ENCODE data around the gene KCNQ5. TPM values are rescaled to one million over a fixed set of nuclear protein-coding genes. Genes with fewer than 3 reads are reported as not detected.

Gene KCNQ5
- total RNA-seq, 1 experiment from 2014 or later, result 2.0 TPM

- H3K36me3 Mint-ChIP-seq, result no peaks in the 10 kb centered on the region
- H3K27ac Mint-ChIP-seq, result no peak overlapping the region
- TF ChIP-seq, protein P1, sequence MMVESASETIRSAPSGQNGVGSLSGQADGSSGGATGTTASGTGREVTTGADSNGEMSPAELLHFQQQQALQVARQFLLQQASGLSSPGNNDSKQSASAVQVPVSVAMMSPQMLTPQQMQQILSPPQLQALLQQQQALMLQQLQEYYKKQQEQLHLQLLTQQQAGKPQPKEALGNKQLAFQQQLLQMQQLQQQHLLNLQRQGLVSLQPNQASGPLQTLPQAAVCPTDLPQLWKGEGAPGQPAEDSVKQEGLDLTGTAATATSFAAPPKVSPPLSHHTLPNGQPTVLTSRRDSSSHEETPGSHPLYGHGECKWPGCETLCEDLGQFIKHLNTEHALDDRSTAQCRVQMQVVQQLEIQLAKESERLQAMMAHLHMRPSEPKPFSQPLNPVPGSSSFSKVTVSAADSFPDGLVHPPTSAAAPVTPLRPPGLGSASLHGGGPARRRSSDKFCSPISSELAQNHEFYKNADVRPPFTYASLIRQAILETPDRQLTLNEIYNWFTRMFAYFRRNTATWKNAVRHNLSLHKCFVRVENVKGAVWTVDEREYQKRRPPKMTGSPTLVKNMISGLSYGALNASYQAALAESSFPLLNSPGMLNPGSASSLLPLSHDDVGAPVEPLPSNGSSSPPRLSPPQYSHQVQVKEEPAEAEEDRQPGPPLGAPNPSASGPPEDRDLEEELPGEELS (CRISPR knock-in tag; IDR thresholded peaks at IDR 0.05), result no peak
- TF ChIP-seq, protein P2, sequence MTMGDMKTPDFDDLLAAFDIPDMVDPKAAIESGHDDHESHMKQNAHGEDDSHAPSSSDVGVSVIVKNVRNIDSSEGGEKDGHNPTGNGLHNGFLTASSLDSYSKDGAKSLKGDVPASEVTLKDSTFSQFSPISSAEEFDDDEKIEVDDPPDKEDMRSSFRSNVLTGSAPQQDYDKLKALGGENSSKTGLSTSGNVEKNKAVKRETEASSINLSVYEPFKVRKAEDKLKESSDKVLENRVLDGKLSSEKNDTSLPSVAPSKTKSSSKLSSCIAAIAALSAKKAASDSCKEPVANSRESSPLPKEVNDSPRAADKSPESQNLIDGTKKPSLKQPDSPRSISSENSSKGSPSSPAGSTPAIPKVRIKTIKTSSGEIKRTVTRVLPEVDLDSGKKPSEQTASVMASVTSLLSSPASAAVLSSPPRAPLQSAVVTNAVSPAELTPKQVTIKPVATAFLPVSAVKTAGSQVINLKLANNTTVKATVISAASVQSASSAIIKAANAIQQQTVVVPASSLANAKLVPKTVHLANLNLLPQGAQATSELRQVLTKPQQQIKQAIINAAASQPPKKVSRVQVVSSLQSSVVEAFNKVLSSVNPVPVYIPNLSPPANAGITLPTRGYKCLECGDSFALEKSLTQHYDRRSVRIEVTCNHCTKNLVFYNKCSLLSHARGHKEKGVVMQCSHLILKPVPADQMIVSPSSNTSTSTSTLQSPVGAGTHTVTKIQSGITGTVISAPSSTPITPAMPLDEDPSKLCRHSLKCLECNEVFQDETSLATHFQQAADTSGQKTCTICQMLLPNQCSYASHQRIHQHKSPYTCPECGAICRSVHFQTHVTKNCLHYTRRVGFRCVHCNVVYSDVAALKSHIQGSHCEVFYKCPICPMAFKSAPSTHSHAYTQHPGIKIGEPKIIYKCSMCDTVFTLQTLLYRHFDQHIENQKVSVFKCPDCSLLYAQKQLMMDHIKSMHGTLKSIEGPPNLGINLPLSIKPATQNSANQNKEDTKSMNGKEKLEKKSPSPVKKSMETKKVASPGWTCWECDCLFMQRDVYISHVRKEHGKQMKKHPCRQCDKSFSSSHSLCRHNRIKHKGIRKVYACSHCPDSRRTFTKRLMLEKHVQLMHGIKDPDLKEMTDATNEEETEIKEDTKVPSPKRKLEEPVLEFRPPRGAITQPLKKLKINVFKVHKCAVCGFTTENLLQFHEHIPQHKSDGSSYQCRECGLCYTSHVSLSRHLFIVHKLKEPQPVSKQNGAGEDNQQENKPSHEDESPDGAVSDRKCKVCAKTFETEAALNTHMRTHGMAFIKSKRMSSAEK (CRISPR knock-in tag; IDR thresholded peaks at IDR 0.05; ENCODE audit: borderline replicate concordance), result no peak
- TF ChIP-seq RORB (CRISPR knock-in tag; IDR thresholded peaks at IDR 0.05), result no peak
- TF ChIP-seq ZNF121 (CRISPR knock-in tag; IDR thresholded peaks at IDR 0.05), result no peak
- TF ChIP-seq, protein P3, sequence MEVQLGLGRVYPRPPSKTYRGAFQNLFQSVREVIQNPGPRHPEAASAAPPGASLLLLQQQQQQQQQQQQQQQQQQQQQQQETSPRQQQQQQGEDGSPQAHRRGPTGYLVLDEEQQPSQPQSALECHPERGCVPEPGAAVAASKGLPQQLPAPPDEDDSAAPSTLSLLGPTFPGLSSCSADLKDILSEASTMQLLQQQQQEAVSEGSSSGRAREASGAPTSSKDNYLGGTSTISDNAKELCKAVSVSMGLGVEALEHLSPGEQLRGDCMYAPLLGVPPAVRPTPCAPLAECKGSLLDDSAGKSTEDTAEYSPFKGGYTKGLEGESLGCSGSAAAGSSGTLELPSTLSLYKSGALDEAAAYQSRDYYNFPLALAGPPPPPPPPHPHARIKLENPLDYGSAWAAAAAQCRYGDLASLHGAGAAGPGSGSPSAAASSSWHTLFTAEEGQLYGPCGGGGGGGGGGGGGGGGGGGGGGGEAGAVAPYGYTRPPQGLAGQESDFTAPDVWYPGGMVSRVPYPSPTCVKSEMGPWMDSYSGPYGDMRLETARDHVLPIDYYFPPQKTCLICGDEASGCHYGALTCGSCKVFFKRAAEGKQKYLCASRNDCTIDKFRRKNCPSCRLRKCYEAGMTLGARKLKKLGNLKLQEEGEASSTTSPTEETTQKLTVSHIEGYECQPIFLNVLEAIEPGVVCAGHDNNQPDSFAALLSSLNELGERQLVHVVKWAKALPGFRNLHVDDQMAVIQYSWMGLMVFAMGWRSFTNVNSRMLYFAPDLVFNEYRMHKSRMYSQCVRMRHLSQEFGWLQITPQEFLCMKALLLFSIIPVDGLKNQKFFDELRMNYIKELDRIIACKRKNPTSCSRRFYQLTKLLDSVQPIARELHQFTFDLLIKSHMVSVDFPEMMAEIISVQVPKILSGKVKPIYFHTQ (CRISPR knock-in tag; IDR thresholded peaks at IDR 0.05), result no peak
- H3K4me3 Mint-ChIP-seq, result no peak overlapping the region
- H3K27me3 Mint-ChIP-seq (ENCODE audit: low read depth), result no peaks in the 10 kb centered on the region
- POLR2A ChIA-PET, result no interaction called here
- DNase-seq (ENCODE audit: low spot score) (no peak), ATAC-seq (no peak)
- peaks cover 7% of the 10 kb centered on the region for H3K4me1 Mint-ChIP-seq
- H3K9me3 Mint-ChIP-seq, result no peaks in the 10 kb centered on the region
- CTCF ChIA-PET, result no interaction called here
Observed at GRCh38 chr6:72702421-72702820, 80.6 kb downstream of the KCNQ5 start.

GRCh38 chr6:72703093-72703492 is 81.2 kb downstream of the KCNQ5 start:
- no peaks in the 10 kb centered on the region for H3K9me3 Mint-ChIP-seq
- H3K36me3 Mint-ChIP-seq, result no peaks in the 10 kb centered on the region
- POLR2A ChIA-PET, result no interaction called here
- H3K27ac Mint-ChIP-seq, result no peak overlapping the region
- H3K4me3 Mint-ChIP-seq, result no peak overlapping the region
- H3K27me3 Mint-ChIP-seq (ENCODE audit: low read depth), result no peaks in the 10 kb centered on the region
- DNase-seq (ENCODE audit: low spot score), result no peak
- CTCF ChIA-PET, result no interaction called here
- no peak for ATAC-seq
- H3K4me1 Mint-ChIP-seq, result peaks cover 7% of the 10 kb centered on the region
- no peak for TF ChIP-seq ZNF281 (CRISPR knock-in tag; IDR thresholded peaks at IDR 0.05)
- no peak for TF ChIP-seq ZSCAN18 (CRISPR knock-in tag; IDR thresholded peaks at IDR 0.05)
- no peak for TF ChIP-seq SMAD4 (CRISPR knock-in tag; IDR thresholded peaks at IDR 0.05)
- TF ChIP-seq KAT7 (CRISPR knock-in tag; IDR thresholded peaks at IDR 0.05; ENCODE audit: borderline replicate concordance), result no peak
- TF ChIP-seq STAT6 (CRISPR knock-in tag; conservative IDR thresholded peaks at IDR 0.05; ENCODE audit: low read depth), result no peak
- no peak for TF ChIP-seq GRHL2 (CRISPR knock-in tag; IDR thresholded peaks at IDR 0.05; ENCODE audit: insufficient replicate concordance, severe bottlenecking)
- no peak for TF ChIP-seq ZNF232 (CRISPR knock-in tag; IDR thresholded peaks at IDR 0.05)
- no peak for TF ChIP-seq ZNF121 (CRISPR knock-in tag; IDR thresholded peaks at IDR 0.05)
- no peak for TF ChIP-seq ZNF671 (CRISPR knock-in tag; IDR thresholded peaks at IDR 0.05)
- TF ChIP-seq FOXJ3 (CRISPR knock-in tag; IDR thresholded peaks at IDR 0.05; ENCODE audit: borderline replicate concordance), result no peak
- no peak for TF ChIP-seq HMGA2 (CRISPR knock-in tag; IDR thresholded peaks at IDR 0.05)
- no peak for TF ChIP-seq NFYB (CRISPR knock-in tag; conservative IDR thresholded peaks at IDR 0.05; ENCODE audit: low read depth)
- TF ChIP-seq ZNF416 (CRISPR knock-in tag; IDR thresholded peaks at IDR 0.05), result no peak
- no peak for TF ChIP-seq TEAD4 (CRISPR knock-in tag; IDR thresholded peaks at IDR 0.05)
- TF ChIP-seq CDX4 (CRISPR knock-in tag; IDR thresholded peaks at IDR 0.05; ENCODE audit: borderline replicate concordance), result no peak

Measured in WTC11 (cell line).